GM12878 (cell line): ENCODE measurements around the gene DARS1. TPM values are rescaled to one million over a fixed set of nuclear protein-coding genes. Genes with fewer than 3 reads are reported as not detected.

Experiments used
- ATAC-seq: fragments of 200-7000 bp; cut with Tn5 transposase; 3 replicates; pipeline ENCODE4 v1.9.1; 2020; ENCODE audit warnings: mild to moderate bottlenecking, moderate library complexity
- BruUV-seq: library from RNA; stranded (reverse); fragments of 400-500 nt; replicated peaks from 2 replicates; lab custom pipeline; 2021; lab: Mats Ljungman, UMichigan
- CTCF ChIA-PET: fragments of 300-600 bp; sonication (Branson Sonifier 250); formaldehyde crosslinking; extraction: SDS; loops from one replicate; lab custom pipeline; 2021; ENCODE audit warnings: inconsistent platforms; lab: Yijun Ruan, JAX
- POLR2A ChIA-PET: fragments of 350-600 bp; formaldehyde crosslinking; extraction: SDS; loops from one replicate; lab custom pipeline; 2021; ENCODE audit warnings: inconsistent platforms; lab: Charles Lee
- RAD21 ChIA-PET: fragments of 300-600 bp; sonication (Branson Sonifier 250); formaldehyde crosslinking; loops from one replicate; lab custom pipeline; 2023; ENCODE audit warnings: antibody characterized with exemption; ENCODE audit not compliant: unreplicated experiment; lab: Charles Lee
- SMC1A ChIA-PET: fragments of 300-600 bp; sonication (Branson Sonifier 250); formaldehyde crosslinking; loops from one replicate; lab custom pipeline; 2023; ENCODE audit not compliant: unreplicated experiment, uncharacterized antibody; lab: Charles Lee
- DNase-seq: peaks from one replicate; pipeline ENCODE4 v3.0.0-alpha.2; 2011; ENCODE audit warnings: low read depth, low spot score
- FAIRE-seq: peaks from 3 replicates; lab custom pipeline; 2011; peaks lifted over from hg19 to GRCh38; lab: Jason Lieb, UNC
- H2AFZ ChIP-seq: 2 replicates; pipeline ENCODE4 v1.6.0; 2011; ENCODE audit warnings: low read depth, low read length, control low read depth; ENCODE audit not compliant: control insufficient read depth
- H3K27ac ChIP-seq: 2 replicates; pipeline ENCODE4 v1.5.1; 2011; ENCODE audit warnings: control low read depth; ENCODE audit not compliant: control insufficient read depth, insufficient read depth
- H3K27me3 ChIP-seq, 2 experiments: replicated peaks in 1 of 2; 2 replicates each; pipeline versions ENCODE4 v1.6.0 to v1.6.1; 2011; ENCODE audit warnings: low read length in 1 of 2; ENCODE audit not compliant: control insufficient read depth in 2 of 2, insufficient read depth in 2 of 2
- H3K36me3 ChIP-seq, 2 experiments: 2 replicates each; pipeline ENCODE4 v1.5.1; 2011; ENCODE audit warnings: low read length in 1 of 2; ENCODE audit not compliant: control insufficient read depth in 2 of 2, insufficient read depth in 2 of 2
- H3K4me1 ChIP-seq: 2 replicates; pipeline ENCODE4 v1.6.1; 2011; ENCODE audit warnings: mild to moderate bottlenecking, low read length, moderate library complexity, mixed read lengths; ENCODE audit not compliant: control insufficient read depth, insufficient read depth
- H3K4me2 ChIP-seq: 2 replicates; pipeline ENCODE4 v1.6.0; 2011; ENCODE audit warnings: control low read depth; ENCODE audit not compliant: control insufficient read depth, insufficient read depth
- H3K4me3 ChIP-seq: fragments of 200-600 bp; sonication (generic); 2 replicates; pipeline ENCODE4 v1.5.1; 2016
- H3K79me2 ChIP-seq: 2 replicates; pipeline ENCODE4 v1.6.0; 2011; ENCODE audit warnings: low read length; ENCODE audit not compliant: control insufficient read depth, insufficient read depth
- H3K9ac ChIP-seq: 2 replicates; pipeline ENCODE4 v1.8.0; 2011; ENCODE audit warnings: low read length, control low read depth, mixed read lengths; ENCODE audit not compliant: control insufficient read depth, insufficient read depth
- H3K9me3 ChIP-seq: replicated peaks from 3 replicates; pipeline ENCODE4 v1.5.1; 2011; ENCODE audit warnings: mild to moderate bottlenecking, low read length; ENCODE audit not compliant: control insufficient read depth, insufficient read depth
- H4K20me1 ChIP-seq: 2 replicates; pipeline ENCODE4 v1.6.0; 2011; ENCODE audit not compliant: control insufficient read depth, insufficient read depth
- CEBPB ChIP-seq, 2 experiments: fragments of 150-350 bp in 1 of 2; IDR thresholded peaks; 2 replicates each; pipeline ENCODE4 v1.6.1; 2012 to 2014; ENCODE audit warnings: low read depth in 2 of 2, low read length in 2 of 2, borderline replicate concordance in 1 of 2, inconsistent platforms in 1 of 2
- GATAD2B ChIP-seq: fragments of 450-650 bp; conservative IDR thresholded peaks from 2 replicates; pipeline ENCODE4 v1.6.1; 2017; ENCODE audit warnings: low read depth, mild to moderate bottlenecking, moderate library complexity
- IKZF2 ChIP-seq, 2 experiments: fragments of 450-650 bp; IDR thresholded peaks; 2 replicates each; pipeline ENCODE4 v1.6.1; 2017; ENCODE audit warnings: mild to moderate bottlenecking in 2 of 2, moderate library complexity in 2 of 2
- JUNB ChIP-seq: IDR thresholded peaks from 2 replicates; pipeline ENCODE4 v1.6.1; 2016; ENCODE audit warnings: antibody characterized with exemption, mild to moderate bottlenecking
- NFXL1 ChIP-seq: fragments of 450-650 bp; IDR thresholded peaks from 2 replicates; pipeline ENCODE4 v1.6.1; 2017; ENCODE audit warnings: antibody characterized with exemption, mild to moderate bottlenecking, borderline replicate concordance
- NR2C1 ChIP-seq: fragments of 450-650 bp; IDR thresholded peaks from 2 replicates; pipeline ENCODE4 v1.6.1; 2017; ENCODE audit warnings: antibody characterized with exemption, mild to moderate bottlenecking, moderate library complexity
- RELB ChIP-seq: fragments of 450-650 bp; IDR thresholded peaks from 2 replicates; pipeline ENCODE4 v1.6.1; 2017; ENCODE audit warnings: low read depth, mild to moderate bottlenecking, moderate library complexity
- SIN3A ChIP-seq: IDR thresholded peaks from 2 replicates; pipeline ENCODE4 v1.6.1; 2012; ENCODE audit warnings: low read depth, low read length, improper control_type of control experiment
- SKIL ChIP-seq: fragments of 450-650 bp; IDR thresholded peaks from 2 replicates; pipeline ENCODE4 v1.6.1; 2017; ENCODE audit warnings: mild to moderate bottlenecking, low read depth, inconsistent platforms; ENCODE audit not compliant: poor library complexity, severe bottlenecking
- SREBF1 ChIP-seq: IDR thresholded peaks from 2 replicates; pipeline ENCODE4 v1.6.1; 2012; ENCODE audit warnings: mild to moderate bottlenecking, low read length
- TARDBP ChIP-seq: IDR thresholded peaks from 2 replicates; pipeline ENCODE4 v1.6.1; 2016; ENCODE audit warnings: borderline replicate concordance
- TCF12 ChIP-seq: IDR thresholded peaks from 2 replicates; pipeline ENCODE4 v1.6.1; 2011; ENCODE audit warnings: low read depth, mild to moderate bottlenecking, low read length
- ZNF24 ChIP-seq: fragments of 450-650 bp; IDR thresholded peaks from 2 replicates; pipeline ENCODE4 v1.6.1; 2017; ENCODE audit warnings: antibody characterized with exemption, mild to moderate bottlenecking
- ZNF687 ChIP-seq: fragments of 450-650 bp; IDR thresholded peaks from 2 replicates; pipeline ENCODE4 v1.6.1; 2017; ENCODE audit warnings: mild to moderate bottlenecking, moderate library complexity
- WGBS: methylation state at CpG from one replicate; pipeline ENCODE4 v1.1.6; 2016; ENCODE audit warnings: low lambda C conversion rate; ENCODE audit not compliant: insufficient replicate concordance, insufficient coverage; ENCODE audit errors: missing lambda C conversion rate; 5-methylcytosine and 5-hydroxymethylcytosine counted together
- in situ Hi-C: fragments of 300-500 bp; cut with MboI; formaldehyde crosslinking; loops from 9 replicates; pipeline ENCODE4 v1.14.3; 2018; ENCODE audit warnings: mixed read lengths
- intact Hi-C: fragments of 100-400 bp; cut with micrococcal nuclease; formaldehyde crosslinking; loops from one replicate; pipeline ENCODE4 v1.14.2; 2022; ENCODE audit not compliant: unreplicated experiment
- polyA plus RNA-seq, 11 experiments: library from polyadenylated mRNA; depleted of rRNA in 4 of 11; unstranded in 6 of 11; stranded (reverse) in 5 of 11; fragments of >200 nt; fragmentation: Nextera tagmentation in 4 of 11; fragmentation: Illumina TruSeq in 1 of 11; extraction: Ambion mirVana in 4 of 11; extraction: Trizol in 1 of 11; gene quantifications; 1 replicate in 1 of 11; 2 replicates in 10 of 11; pipeline versions ENCODE4 v1.2.1 to v1.2.3, GENCODE V29; 2011 to 2016; ENCODE audit warnings: inconsistent platforms in 2 of 11, missing spikeins in 2 of 11, low read depth in 1 of 11
- total RNA-seq, 4 experiments: library from RNA; depleted of rRNA in 3 of 4; stranded (reverse); fragments of >200 nt in 3 of 4; fragmentation: Illumina TruSeq in 1 of 4; extraction: Trizol in 1 of 4; gene quantifications; 2 replicates each; pipeline versions ENCODE4 v1.2.1 to v1.2.3, GENCODE V29; 2013 to 2021

DARS1 gene
- total and polyA plus RNA-seq, 10 of the 15 experiments (the other 5 are each of a cell fraction or from before 2014, with no cell fraction given) = 91.0 to 387 (median 137) TPM

GRCh38 chr2:136005462-136006196, 20.2 kb upstream of the DARS1 start (continued):
- TF ChIP-seq CEBPB (IDR thresholded peaks at IDR 0.05; ENCODE audit: borderline replicate concordance in 1 of 2, low read depth in 2 of 2, low read length in 2 of 2) = no peak
- TF ChIP-seq NR2C1 = no peak
- TF ChIP-seq ZNF24 = no peak

GRCh38 chr2:136004965-136005364, 19.5 kb upstream of the DARS1 start:
- H3K27me3 ChIP-seq = no peaks in the 10 kb centered on the region
- 80% methylated on average over 3 of the region's 3 CpGs for WGBS
- H3K9me3 ChIP-seq = no peaks in the 10 kb centered on the region
- H3K27ac ChIP-seq = no peak overlapping the region
- POLR2A ChIA-PET = interaction anchor here (0.6 to 3.1 kb wide), 15 partner anchors 8 to 377 kb away, joined by 3 to 20 read pairs (median 5); partner anchors contain the start of gene DARS1
- ATAC-seq = no peak
- no peaks in the 10 kb centered on the region for H4K20me1 ChIP-seq
- no TSS peak for BruUV-seq
- H3K4me2 ChIP-seq = no peak overlapping the region
- no peaks in the 10 kb centered on the region for H3K36me3 ChIP-seq
- no peak for DNase-seq
- H3K79me2 ChIP-seq = no peaks in the 10 kb centered on the region
- CTCF ChIA-PET = interaction anchor here (0.6 to 7.6 kb wide), 10 partner anchors 7 to 93 kb away, joined by 3 to 42 read pairs (median 3); partner anchors contain the start of gene DARS1
- RAD21 ChIA-PET = interaction anchor here (0.6 to 3.5 kb wide), 19 partner anchors 8 to 396 kb away, joined by 3 to 27 read pairs (median 4); partner anchors contain the start of gene DARS1
- in situ Hi-C loops (no loop called here), intact Hi-C loops (no loop called here)
- no peak overlapping the region for H3K9ac ChIP-seq
- FAIRE-seq = no peak
- SMC1A ChIA-PET = interaction anchor here (0.8 to 11.3 kb wide), 20 partner anchors 8 to 379 kb away, joined by 3 to 152 read pairs (median 6); partner anchors contain the start of gene DARS1
- no peak overlapping the region for H3K4me3 ChIP-seq
- H2AFZ ChIP-seq = no peak overlapping the region
- peaks cover 20% of the 10 kb centered on the region for H3K4me1 ChIP-seq
- TF ChIP-seq JUNB = no peak
- no peak for TF ChIP-seq TCF12
- no peak for TF ChIP-seq TARDBP
- no peak for TF ChIP-seq GATAD2B
- TF ChIP-seq NFXL1 = no peak
- no peak for TF ChIP-seq SREBF1
- no peak for TF ChIP-seq IKZF2 (IDR thresholded peaks at IDR 0.05)
- no peak for TF ChIP-seq SIN3A
- no peak for TF ChIP-seq RELB
- TF ChIP-seq SKIL = no peak
- no peak for TF ChIP-seq ZNF687
